ENCODE data around the gene ZNF423. TPM values are rescaled to one million over a fixed set of nuclear protein-coding genes. Genes with fewer than 3 reads are reported as not detected.

ZNF423 gene
- total and polyA plus RNA-seq, 2 of the 13 experiments (the other 11 are each of a cell fraction or from before 2014, with no cell fraction given), result 0.07 to 0.31 TPM

DNA sequence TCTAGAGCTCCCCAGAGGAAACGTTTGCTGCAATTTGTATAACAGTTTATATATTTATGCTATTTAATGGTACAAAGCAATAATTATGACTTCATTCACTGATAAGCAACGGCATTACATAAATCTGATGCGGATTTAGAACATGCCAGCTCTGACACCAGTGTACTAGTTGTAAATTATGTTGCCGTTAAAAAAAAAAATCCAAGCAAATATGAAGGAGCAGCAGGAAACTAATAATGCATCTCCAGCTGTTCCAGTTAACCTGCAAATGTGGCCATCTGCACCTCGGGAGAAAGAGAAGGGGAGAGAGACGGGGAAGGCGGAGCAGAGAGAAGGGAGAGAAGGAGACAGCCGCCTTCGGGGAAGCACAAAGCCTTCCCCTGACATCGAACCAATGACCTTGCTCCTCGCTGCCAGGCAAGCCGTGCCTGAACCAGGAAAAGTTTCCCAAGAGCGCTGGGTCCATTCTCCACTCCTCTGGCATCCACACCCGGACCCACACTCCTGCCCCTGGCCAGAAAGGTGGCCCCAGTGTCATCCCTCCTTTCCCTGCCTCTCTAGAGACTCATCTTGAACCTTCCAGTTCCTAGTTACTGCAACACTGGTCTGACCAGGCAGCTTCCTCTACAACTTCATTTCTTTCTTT, 307.5 kb downstream of the ZNF423 start:
- no peaks in the 10 kb centered on the region for H3K4me1 ChIP-seq (ENCODE audit: insufficient read depth, low read length)
- DNase-seq (ENCODE audit: low spot score), result no peak
- no peak for FAIRE-seq
- H3K36me3 ChIP-seq (replicated peaks in 1 of 2; ENCODE audit: control insufficient read depth in 1 of 2, insufficient read depth in 2 of 2, low read length in 2 of 2), result no peaks in the 10 kb centered on the region
- no peak overlapping the region for H3K27ac ChIP-seq (ENCODE audit: extremely low read length, insufficient read depth, low read length)
- no peak overlapping the region for H3K9ac ChIP-seq (ENCODE audit: insufficient read depth, low read depth, low read length)
- intact Hi-C loops (cut with micrococcal nuclease; ENCODE audit: unreplicated experiment), result no loop called here
- WGBS (ENCODE audit: low lambda C conversion rate), result 19% methylated on average over 14 of the region's 14 CpGs
- no peaks in the 10 kb centered on the region for H3K79me2 ChIP-seq (ENCODE audit: insufficient read depth, low read length)
- H4K20me1 ChIP-seq (ENCODE audit: insufficient read depth, low read length), result no peaks in the 10 kb centered on the region
- in situ Hi-C loops (cut with HindIII; ENCODE audit: extremely low pct_ligation_motif_present, low pct_unique_long_range_greater_than_20kb), result no loop called here
- no peak overlapping the region for H3K4me2 ChIP-seq (ENCODE audit: low read depth, low read length)
- H3K9me3 ChIP-seq (ENCODE audit: low read length), result no peaks in the 10 kb centered on the region
- peaks cover 2 to 14% of the 10 kb centered on the region in 2 experiments; a peak in 2 of 5 replicates for H3K27me3 ChIP-seq (ENCODE audit: control insufficient read depth in 1 of 2, insufficient read depth in 2 of 2, low read length in 2 of 2)
- no peak overlapping the region for H2AFZ ChIP-seq (ENCODE audit: low read length)
- ChIA-PET CTCF (ENCODE audit: low intra/inter-chr PET ratio, low total read pairs) (no interaction called here), POLR2A (no interaction called here)
- TF ChIP-seq, protein P1, sequence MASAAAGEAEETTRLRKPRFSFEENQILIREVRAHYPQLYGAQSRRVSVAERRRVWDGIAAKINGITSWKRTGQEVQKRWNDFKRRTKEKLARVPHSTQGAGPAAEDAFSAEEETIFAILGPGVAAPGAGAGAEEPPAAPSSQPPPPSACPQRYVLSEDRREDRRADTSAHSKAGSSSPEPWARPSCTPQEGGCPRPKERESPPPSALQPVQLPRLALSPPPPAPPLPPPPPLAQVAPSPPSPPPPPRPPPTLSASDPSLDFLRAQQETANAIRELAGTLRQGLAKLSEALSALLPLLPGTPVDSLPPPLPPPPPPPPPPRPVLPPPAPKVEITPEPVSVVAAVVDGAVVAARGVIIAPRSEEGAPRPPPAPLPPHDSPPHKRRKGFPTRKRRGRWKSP (CRISPR knock-in tag; IDR thresholded peaks at IDR 0.05), result no peak
- BruUV-seq (replicated peaks), result no TSS peak
- no peak overlapping the region for H3K4me3 ChIP-seq (replicated peaks in 1 of 3; ENCODE audit: insufficient read depth in 1 of 3, low read depth in 2 of 3, low read length in 3 of 3)
- ATAC-seq, result no peak

DNA sequence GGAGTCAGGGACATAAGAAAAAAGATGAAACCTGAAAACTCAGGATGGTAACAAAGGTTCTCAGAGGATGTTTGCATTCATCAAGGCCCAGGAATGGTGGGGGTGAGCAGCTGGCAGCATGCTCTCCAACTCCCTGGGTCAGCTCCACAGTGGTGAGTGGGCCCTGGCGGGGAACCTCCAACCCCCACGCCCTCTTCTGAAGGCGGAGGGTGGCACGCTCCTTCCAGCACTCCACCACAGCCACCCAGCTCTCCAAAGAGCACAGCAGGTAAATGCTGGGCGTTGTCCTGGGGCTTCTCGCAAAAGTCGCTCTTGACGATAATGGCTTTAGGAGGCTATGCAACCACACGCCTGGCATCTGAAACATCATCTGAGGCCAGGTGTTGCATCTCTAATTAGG, 308.5 kb downstream of the ZNF423 start:
- no TSS peak for BruUV-seq (replicated peaks)
- Histone ChIP-seq H3K4me3 (replicated peaks in 1 of 3; ENCODE audit: insufficient read depth in 1 of 3, low read depth in 2 of 3, low read length in 3 of 3) (no peak overlapping the region), H3K27me3 (ENCODE audit: control insufficient read depth in 1 of 2, insufficient read depth in 2 of 2, low read length in 2 of 2) (peaks cover 2 to 14% of the 10 kb centered on the region in 2 experiments; a peak in 2 of 5 replicates), H3K36me3 (replicated peaks in 1 of 2; ENCODE audit: control insufficient read depth in 1 of 2, insufficient read depth in 2 of 2, low read length in 2 of 2) (no peaks in the 10 kb centered on the region), H3K79me2 (ENCODE audit: insufficient read depth, low read length) (no peaks in the 10 kb centered on the region), H3K27ac (ENCODE audit: extremely low read length, insufficient read depth, low read length) (no peak overlapping the region), H4K20me1 (ENCODE audit: insufficient read depth, low read length) (no peaks in the 10 kb centered on the region), H3K9me3 (ENCODE audit: low read length) (no peaks in the 10 kb centered on the region), H2AFZ (ENCODE audit: low read length) (no peak overlapping the region), H3K4me1 (ENCODE audit: insufficient read depth, low read length) (no peaks in the 10 kb centered on the region), H3K4me2 (ENCODE audit: low read depth, low read length) (no peak overlapping the region), H3K9ac (ENCODE audit: insufficient read depth, low read depth, low read length) (no peak overlapping the region)
- CTCF ChIA-PET (ENCODE audit: low intra/inter-chr PET ratio, low total read pairs), result no interaction called here
- POLR2A ChIA-PET, result no interaction called here
- ATAC-seq (no peak), DNase-seq (ENCODE audit: low spot score) (no peak), FAIRE-seq (no peak)
- in situ Hi-C loops (cut with HindIII; ENCODE audit: extremely low pct_ligation_motif_present, low pct_unique_long_range_greater_than_20kb), result no loop called here
- WGBS (ENCODE audit: low lambda C conversion rate), result 42% methylated on average over 9 of the region's 9 CpGs
- intact Hi-C loops (cut with micrococcal nuclease; ENCODE audit: unreplicated experiment), result no loop called here
- TF ChIP-seq RAD51 (IDR thresholded peaks at IDR 0.05; ENCODE audit: borderline replicate concordance), result no peak
- TF ChIP-seq AGO1 (IDR thresholded peaks at IDR 0.05; ENCODE audit: low read depth, low read length, poor library complexity, severe bottlenecking), result no peak
- TF ChIP-seq ZFAT (CRISPR knock-in tag; conservative IDR thresholded peaks at IDR 0.05), result no peak
- TF ChIP-seq, protein P2, sequence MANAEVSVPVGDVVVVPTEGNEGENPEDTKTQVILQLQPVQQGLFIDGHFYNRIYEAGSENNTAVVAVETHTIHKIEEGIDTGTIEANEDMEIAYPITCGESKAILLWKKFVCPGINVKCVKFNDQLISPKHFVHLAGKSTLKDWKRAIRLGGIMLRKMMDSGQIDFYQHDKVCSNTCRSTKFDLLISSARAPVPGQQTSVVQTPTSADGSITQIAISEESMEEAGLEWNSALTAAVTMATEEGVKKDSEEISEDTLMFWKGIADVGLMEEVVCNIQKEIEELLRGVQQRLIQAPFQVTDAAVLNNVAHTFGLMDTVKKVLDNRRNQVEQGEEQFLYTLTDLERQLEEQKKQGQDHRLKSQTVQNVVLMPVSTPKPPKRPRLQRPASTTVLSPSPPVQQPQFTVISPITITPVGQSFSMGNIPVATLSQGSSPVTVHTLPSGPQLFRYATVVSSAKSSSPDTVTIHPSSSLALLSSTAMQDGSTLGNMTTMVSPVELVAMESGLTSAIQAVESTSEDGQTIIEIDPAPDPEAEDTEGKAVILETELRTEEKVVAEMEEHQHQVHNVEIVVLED (CRISPR knock-in tag; IDR thresholded peaks at IDR 0.05; ENCODE audit: borderline replicate concordance), result no peak

All from HepG2 (cell line).